GM18505 (cell line): ENCODE data around the gene RAB35.
A peak's percentile ranks its signal among the peaks of the same experiment; 100 is the strongest.

Source experiments
- ATAC-seq: cut with Tn5 transposase; IDR thresholded peaks from one replicate; pipeline ENCODE4 v1.9.1; 2021; ENCODE audit not compliant: unreplicated experiment
- POLR2A ChIP-seq: IDR thresholded peaks from 4 replicates; pipeline ENCODE4 v1.6.1; 2011; ENCODE audit warnings: borderline replicate concordance; ENCODE audit not compliant: insufficient read depth, insufficient read length; ENCODE audit errors: extremely low read depth

Gene RAB35

DNA sequence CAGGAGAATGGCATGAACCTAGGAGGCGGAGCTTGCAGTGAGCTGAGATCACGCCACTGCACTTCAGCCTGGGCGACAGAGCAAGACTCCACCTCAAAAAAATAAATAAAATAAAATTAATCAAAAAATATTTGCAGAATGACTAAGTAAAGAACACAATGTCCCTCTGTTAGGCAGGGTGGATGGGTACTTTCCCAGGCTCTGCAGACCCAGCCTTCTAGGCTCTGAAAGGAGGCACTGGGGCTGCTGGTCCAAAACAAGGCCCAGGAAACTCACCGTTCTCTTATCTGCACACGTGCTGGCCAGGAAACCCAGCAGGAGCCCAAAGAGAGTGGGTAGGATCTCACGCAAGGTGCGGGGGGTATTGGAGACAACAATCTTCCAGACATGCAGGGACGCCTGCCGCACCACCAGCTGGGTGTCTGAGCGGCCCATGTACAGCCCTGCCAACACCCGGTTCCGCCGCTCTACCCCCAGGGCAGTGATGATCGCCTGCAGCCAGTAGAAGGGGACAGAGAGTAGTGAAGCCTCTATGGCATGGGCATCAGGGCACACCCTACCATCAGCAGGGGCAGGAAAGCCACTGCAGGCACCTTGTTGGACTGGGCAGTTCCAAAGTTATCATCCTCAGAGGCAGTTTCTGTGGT is 25.8 kb upstream of the RAB35 start:
- no peak for TF ChIP-seq POLR2A
- ATAC-seq: no peak

DNA sequence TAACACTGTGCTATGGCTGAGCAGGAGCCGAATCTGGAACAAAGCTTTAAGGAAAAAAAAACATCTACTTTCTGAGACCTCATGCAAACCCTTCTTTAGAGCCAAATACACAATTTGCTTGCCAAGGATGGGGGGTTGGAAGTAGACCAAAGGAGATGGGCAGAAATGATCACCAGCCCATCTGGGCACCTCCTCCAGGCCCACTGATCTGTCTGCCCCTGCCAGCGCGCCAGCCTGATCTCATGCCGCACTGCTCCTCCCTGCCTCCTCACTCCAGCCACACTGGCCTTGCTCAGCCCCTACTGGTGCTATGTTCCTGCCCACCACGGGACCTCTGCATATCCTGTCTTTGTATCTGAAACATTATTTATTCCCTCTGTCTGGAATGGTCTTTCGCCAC is 24.8 kb upstream of the RAB35 start:
- no peak for ATAC-seq
- TF ChIP-seq POLR2A: no peak

DNA sequence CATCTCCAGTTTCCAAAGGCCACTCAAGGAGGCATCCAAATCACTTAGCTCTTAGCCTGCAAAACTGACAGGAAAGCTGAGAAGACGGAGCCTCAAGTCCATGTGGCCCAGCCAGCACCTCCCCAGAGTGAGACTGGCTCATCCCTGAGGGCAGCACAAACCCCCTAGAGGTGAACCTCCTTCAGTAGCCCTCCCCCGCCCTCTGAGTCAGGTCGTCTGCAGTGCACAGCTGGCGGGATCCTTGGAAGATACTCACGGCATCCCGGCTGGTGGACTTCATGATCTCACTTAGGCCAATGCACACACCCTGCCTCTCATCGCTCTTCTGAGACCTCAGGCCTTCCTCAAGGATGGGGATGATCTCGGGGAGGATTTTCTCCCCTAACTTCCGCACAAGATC is 24.1 kb upstream of the RAB35 start:
- no peak for TF ChIP-seq POLR2A
- ATAC-seq: no peak

DNA sequence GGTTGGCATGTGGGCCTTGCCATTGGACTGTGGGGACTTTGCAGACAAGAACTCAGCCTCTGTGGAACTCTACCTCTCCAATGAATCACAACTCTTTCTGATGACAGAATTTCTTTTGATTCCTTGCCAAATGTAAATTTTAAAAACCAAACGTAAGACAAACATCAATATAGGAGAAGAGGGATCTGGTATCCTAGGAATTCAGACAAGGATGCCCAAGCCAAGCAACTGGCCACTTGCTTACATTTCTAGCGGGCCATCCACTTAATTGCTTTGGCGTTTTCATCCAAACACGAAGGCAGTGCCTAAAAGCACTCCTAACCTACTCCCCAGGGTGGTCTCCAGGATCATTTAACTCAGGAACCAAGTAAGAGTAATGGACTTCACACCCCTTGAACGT is 23.4 kb upstream of the RAB35 start:
- no peak for ATAC-seq
- TF ChIP-seq POLR2A: no peak

DNA sequence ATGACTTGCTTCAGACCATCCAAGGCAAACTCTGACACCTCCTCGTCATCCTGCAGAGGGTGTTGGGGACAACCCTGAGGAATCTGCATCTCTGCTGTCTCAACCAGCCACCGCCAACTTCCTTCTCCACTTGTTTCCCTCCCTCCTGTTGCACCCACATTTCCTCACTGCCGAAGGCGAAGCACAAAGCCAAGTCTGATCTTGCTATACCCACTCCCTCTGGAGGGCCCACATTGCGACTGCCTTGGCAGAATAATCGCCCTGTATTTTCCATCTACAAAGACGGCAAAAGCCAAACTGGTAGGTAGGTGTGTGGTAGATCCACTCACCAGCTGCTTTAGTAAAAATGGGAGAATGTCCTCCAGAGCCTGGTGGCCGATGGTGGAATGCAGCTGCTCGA is 21.8 kb upstream of the RAB35 start:
- TF ChIP-seq POLR2A: no peak
- no peak for ATAC-seq

DNA sequence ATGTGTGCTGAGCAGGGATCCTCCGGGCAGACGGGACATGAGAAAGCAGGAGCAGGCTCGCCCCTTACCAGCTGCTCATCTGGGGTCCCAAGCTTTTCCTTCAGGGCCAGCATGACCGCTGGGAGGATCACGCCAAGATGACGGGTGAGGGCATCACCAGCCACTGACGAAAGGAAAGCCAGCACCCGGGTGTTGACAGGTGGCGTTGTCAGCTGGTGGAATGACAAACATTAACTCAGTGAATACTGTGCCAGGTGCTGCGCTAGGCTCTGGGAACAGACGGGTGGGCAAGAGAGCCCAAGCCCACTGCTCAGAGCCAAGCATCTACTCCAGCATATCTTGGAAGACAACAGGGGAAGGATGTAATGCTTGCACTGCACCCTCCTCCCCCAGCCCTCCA is 21.3 kb upstream of the RAB35 start:
- no peak for ATAC-seq
- no peak for TF ChIP-seq POLR2A

DNA sequence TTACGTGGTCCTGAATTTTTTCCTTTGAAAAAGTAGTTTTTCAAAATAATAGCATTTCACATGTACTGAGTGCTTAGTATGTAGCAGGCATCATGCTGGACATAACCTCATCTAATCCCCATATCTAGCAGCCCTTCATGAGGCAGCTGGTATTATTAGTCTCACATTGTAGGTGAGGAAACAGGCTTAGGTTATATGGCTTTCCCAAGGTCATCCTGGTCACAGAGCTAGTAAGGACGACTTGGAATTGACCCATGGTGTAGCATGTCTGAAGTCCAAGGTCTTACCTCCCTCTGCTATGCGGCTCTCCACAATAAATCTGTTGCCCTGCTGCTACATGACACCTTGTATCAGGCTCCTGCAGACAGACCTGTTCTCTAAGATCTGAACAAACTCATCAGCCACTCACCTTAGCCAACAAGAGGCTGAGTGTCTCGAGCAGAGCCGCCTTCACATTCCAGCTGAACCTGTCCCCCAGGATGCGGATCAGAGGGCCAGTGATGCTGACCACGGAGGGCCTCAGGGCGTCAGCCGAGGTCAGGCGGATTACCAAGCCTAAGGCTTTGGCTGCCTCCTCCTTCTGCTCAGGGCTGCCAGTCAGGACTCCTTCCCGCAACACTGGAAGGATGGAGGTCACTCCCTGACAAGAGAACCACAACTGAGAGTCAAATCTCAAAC is 19.7 kb upstream of the RAB35 start:
- no peak for ATAC-seq
- no peak for TF ChIP-seq POLR2A

DNA sequence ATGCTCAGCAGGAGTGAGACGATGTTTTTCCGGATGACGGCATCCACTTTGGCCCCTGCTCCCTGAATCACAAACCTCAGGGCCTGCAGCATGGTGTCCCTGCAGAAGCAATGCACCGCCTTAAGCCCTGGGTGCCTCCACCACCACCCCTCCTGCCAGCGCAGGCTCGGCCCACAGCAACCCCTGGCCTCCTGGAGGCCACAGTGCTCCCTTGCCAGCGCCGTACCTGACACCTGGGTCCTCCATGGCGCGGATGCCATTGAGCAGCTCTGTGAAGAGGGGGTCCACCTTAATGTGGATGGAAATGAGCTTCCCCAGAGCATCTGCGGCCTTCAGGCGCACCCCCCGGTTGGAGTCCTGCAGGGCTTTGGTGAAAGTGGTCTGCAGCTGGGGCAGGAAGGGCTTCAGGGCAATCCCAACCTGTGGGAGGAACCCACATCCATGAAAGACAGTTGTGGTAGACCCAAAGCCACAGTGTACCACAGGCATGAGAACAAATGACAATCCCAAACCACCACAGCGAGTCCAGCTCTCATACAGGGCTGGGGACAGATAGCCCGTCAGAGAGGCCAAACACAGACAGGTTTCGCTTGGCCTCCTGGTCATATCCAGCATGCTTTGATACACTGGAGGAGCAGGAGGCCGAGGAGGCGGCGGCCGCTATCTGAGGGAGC is 17.9 kb upstream of the RAB35 start:
- ATAC-seq: no peak
- TF ChIP-seq POLR2A: no peak

DNA sequence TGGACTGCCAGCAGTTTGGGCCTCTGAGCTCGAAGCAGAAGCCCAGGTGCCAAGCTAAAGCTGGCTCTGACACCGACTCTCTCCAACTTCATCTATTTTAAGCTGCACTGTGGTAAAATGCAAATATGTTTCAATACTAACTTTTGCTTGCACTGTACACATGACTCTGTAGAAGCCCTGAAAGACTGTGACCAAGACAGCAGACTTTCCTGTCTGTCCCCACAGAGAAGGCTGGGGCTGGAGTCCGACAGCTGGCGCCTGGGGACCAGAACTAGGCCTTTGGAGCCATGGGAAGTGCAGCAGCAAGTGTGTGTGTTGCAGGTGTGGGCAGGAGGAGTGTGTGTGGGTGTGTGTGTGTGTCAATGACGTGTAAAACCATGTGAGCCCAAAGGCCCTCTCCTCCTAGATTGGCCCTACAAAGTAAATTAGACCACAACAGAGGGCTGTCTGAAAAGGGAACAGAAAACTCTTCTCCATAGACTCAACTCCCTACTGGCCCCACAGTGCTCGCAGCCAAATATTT is 16.4 kb upstream of the RAB35 start:
- peak; percentile 47 for TF ChIP-seq POLR2A
- peak; percentile 87 for ATAC-seq

DNA sequence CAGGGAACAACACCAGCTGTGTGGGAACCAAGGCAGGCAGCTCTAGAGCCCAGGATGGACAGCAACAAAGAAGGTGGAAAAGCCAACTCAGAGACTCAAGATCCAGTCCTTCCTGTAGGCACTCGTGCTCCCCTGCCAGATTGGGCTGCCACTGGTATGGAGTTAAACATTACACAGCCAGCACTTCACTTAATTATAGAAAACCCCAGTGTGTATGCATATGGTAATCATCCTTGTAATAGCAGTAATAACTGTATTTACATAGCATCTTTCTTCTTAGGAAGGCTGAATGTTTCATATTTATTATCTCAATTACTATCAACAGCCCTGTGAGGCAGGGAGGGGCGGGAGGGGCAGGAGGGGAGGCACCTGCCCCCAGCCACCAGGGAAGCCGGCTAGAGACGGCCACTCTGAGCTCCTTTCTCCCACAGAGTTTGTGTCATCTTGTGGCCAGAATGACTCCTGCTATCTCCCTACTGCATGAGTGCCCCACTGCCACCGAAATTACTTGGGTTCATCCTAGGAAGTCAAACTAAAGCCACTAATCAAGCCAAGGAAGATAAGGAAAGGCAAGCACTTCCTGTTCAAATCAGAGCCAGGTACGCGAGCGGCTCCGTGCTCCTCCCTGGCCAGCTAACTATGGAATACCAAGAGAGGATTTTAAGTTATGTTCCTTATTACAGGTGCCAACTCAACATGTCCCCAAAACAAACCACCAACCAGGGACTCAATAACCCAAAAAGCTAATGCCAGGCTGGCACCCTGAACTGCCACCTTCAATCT is 15.7 kb upstream of the RAB35 start:
- TF ChIP-seq POLR2A: no peak
- ATAC-seq: no peak

DNA sequence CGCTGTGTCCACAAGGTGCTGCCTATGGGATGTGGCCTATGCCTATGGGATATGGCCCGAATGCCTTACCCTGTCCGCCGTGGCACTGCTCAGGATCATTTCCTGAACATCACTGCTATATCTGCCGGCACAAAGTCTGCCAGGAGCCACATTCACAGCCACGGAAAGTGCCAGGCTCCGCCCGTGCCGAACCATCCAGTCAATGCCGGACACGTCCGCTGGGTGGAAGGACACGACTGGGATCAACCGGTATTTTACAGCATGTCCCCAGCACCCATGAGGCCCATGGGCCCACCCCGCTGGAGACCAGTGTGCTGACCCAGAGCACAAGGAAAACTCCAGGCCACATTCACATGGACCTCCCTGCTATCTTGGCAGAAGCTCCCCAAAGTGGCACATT is 14.6 kb upstream of the RAB35 start:
- no peak for ATAC-seq
- no peak for TF ChIP-seq POLR2A

DNA sequence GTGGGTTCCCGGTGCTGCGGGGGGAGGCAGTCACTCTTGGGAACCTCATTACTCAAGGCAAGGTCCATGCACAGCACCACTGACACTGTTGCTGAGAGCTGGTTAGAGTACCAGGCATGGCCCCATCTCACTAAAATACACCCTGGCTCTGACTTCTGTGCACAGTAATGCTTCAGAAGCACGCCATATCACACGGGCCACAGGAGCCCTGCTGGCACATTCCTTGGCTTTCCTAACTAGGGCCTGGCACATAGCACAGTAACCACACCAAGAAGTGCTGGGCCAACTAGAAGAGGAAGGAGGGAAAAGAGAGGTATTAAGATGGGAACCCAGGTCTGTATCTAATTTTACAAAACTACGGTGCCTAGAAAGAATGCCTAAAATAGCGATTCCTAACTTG is 13.5 kb upstream of the RAB35 start:
- TF ChIP-seq POLR2A: no peak
- no peak for ATAC-seq

DNA sequence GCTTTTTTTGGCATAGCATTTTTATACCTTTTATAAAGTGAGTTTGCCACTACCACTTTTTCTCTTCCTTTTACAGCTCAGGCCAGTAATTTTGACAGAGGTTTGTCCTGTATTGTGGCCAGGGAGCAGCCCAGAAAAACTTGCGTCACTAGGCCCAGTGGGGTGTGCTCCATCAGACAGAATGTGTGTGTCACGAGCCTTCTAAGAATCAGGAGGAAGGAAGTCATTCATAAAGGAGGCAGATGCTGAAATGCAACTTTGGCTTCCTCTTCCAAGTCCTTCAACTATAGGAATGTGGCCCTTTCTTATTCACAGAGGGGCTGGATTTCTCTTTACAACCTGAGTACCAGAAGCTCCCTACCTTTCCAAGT is 10.1 kb upstream of the RAB35 start:
- ATAC-seq: no peak
- TF ChIP-seq POLR2A: no peak
